HG02885 (cell line): ENCODE measurements around the gene ELMO1.

Source experiments
- ATAC-seq: cut with Tn5 transposase; IDR thresholded peaks from one replicate; pipeline ENCODE4 v1.9.1; 2021; ENCODE audit warnings: mild to moderate bottlenecking; ENCODE audit not compliant: unreplicated experiment, poor library complexity

ELMO1 gene

DNA sequence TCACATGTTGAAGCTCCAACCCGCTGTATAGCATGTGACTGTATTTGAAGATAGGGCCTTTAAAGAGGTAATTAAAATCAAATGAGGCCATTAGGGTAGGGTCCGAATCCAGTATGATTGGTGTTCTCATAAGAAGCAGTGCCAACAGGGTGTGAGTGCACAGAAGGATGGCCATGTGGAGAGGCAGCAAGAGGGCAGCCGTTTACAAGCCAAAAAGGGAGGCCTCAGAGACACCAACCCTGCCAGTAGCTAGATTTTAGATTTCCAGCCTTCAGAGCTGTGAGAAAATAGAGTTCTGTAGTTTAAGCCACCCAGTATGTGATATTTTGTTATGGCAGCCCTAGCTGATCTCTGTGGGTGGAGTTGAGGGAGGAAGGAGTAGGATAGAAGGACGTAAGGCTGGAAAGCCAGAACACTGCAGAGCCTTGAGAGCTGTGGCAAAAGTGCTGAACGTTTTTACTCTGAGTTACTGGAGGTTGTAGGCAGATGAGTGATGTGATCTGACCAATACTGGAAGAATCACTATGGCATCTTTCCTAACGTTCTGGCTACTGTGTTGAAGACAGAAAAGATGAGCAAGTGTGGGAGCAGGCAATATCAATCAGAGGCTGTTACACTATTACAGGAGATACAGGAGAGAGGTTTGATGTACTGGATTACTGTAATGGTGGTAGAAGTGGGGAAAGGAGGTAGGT, 334.9 kb downstream of the ELMO1 start:
- no peak for ATAC-seq

DNA sequence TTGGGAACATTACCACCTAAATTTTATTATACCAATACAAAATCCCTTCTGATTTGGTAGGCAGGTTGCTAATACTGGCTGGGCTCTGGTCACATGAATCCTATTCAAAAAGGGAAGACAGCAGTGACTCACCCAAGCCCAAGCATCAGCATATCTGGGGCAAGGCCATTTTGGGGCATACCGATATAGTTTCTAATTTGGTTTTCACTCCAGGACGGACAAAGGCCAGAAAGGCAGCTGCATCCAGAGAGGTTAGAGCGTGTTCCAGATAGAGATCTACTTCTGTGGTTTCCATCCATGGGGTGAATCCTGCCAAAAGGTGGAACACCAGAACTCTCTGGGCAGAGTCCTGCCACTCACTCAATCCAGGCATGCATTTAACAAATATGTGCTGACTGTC, 335.8 kb downstream of the ELMO1 start:
- ATAC-seq = no peak

DNA sequence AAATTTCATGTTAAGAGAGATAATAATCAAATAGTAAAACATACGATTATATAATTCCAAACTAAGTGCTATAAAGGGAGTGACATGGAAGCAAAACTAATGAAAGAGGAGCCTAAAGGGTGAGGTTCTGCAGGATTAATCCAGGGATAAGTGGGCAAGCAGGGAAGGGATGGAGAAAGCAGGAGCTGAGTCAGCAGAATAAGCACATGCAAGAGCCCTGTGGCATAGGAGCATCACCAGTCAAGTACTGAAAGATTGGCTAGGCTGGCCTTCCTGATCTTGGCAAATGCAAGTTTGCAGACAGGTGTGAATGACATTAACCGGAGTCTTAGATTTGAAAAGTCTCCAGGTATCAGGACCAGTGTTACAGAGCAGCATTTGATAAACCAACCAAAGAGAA, 336.4 kb downstream of the ELMO1 start:
- ATAC-seq = no peak

DNA sequence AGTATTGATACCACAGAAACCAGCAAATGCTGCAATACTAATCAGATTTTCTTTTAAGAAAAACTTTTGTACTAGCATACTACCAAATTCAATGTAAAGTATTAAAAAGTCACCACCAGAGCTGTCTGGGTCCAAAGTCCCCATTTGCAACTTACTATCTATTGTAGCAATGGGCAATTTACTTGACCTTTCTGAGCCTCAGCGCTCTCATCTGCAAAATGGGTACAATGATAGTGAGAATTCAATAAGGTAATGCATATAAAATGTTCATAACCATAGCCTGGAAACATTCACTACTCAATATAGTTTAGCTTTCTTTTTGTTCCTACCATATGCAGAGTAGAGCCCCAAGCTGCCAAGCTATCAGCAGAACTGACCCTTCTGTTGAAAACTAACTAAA, 337.2 kb downstream of the ELMO1 start:
- ATAC-seq = no peak

DNA sequence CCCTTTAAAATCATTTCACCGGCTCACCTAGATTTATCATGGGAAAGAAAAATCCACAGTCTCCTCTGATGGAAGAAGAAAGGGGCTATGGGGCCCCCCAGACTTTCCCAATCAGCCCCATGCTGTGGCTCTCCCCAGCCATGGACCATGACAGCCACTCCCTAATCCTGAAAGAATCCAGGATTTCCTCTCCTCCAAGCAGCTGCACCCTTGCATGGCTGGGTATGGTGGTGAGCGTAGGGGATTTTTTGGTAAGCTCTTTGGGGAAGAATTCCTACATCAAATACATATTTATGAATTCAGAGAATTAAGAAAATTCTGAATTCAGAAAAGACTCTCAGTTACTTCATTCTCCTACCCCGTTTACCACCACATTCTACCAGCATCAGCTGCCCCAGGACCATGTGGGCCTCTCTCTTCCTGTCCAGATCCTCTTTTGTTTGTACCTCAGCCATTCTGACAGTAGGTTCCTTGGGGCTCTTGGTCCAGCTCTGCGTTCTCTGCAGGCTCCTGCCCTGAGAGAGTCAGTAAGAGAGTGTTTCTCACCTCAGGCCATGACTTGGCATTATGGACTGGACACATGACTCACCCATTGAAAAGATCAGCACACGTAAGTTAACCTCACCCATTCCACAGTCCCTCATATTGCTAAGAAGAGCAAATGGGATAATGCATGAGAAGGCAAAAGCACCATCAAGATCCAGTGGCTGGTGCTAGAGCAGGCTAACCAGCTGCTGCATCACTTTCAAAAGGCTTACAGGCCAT, 337.8 kb downstream of the ELMO1 start:
- no peak for ATAC-seq

DNA sequence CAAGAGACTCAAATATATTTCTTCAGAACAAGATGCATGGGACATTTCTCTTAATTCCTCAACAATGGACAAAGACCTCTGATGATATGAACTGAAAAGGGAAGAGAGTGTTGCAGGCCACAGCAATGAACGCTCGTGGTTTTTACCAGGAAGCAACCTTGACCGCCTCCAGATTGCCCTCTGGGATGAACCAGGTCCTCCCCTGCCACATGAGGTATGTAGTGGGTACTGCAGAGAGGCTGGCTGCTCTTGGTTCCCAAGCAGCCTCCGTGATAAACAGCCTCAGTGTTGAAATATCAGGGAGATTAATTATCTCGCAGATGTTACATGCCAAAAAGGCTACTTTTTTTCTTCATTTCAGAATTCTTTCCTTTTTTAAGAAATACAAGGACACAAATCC, 338.8 kb downstream of the ELMO1 start:
- no peak for ATAC-seq

DNA sequence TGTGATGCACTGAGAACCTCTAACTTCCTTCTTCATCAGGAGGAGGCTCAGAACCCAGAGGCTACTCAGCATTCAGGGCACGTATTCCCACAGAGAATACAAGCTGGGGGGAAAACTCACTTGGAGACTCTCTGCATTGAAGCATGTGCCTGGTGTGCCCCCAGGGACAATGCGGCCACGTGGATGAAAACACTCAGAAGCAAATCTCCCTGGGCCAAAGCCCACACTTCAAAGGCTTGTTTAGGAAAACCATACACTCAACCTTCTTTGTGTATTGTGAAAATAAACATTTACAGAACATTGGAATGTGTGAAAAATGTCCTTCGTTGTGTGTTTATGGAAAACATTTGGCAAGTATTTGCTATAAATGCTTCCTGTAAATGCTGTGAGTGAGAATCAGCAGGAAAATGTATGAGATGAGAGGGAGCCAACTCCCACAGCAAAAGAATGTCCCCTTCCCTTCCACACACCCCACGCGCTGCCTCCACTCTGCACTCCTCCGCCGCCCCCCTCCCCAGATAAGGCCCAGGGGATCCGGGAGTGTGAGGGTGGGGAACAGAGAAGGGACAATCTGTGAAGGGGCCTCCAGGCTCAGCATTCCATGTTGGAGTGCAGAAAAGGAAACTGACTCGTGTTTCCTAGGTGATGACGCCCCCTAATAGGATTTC, 339.5 kb downstream of the ELMO1 start:
- ATAC-seq = no peak

DNA sequence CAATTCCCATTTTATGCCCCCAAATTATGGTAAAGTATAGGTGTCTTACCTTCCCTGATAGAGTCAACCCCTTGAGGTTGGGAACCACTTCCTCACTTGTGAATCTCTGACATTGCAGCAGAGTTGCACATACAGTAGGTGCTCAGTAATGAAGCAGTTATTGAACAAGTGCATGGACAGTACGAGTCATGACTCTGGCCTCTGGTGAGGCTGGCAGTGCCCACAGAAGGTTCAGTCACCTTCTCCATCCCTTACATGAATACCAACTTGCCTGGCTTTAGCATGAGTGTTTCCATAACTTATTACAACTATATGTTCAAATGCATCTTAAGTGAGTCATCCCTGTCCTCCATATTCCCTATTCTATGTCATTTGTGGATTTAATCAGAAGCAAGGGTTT, 340.0 kb downstream of the ELMO1 start:
- ATAC-seq = no peak

DNA sequence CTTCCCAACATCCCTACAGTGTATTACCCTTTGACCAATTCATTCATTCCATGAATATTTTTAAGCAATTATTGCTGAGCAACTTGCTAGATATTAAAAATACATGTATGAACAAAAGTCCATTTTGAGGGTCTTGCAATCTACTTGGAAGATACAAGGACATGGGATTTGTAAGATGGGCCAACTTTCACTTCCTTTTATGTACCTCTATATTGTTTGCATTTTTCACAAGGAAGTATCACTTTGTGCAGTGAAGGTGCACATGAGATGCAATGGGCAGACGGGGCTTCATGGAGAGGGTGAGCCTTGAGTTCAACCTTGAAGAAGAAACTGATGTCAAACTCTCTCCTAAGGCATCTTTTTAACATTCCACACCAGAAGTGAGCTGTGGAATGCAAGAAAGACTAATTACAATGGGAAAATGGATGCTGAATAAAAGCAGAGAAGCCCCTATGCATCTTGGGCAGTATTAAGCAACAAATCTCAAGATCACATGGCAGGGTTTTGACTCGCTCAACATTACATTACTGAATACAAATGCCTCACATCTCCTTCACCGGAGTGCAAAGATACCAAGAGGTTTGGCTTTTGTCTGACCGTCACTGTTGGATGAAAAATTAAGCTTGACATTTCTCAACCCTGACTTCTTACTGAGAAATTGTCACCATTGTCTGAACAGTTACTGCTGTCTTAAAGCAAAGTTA, 341.5 kb downstream of the ELMO1 start:
- no peak for ATAC-seq

DNA sequence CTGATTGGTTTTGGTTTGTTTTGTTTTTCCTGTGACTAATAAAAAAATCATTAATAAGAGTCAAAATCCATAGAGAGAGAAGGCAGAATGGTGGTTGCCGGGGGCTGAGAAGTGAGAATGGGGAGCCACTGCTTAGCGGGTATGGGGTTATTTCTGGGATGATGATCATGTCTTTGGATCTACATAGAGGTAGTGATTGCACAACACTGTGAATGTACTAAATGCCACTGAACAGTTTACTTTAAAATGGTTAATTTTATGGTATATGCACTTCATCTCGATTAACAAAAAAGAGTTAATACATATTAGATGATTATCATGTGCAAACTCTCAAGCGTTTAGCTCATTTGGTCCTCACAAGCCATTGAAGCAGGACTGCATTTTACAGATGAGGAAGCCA, 342.9 kb downstream of the ELMO1 start:
- ATAC-seq = no peak

DNA sequence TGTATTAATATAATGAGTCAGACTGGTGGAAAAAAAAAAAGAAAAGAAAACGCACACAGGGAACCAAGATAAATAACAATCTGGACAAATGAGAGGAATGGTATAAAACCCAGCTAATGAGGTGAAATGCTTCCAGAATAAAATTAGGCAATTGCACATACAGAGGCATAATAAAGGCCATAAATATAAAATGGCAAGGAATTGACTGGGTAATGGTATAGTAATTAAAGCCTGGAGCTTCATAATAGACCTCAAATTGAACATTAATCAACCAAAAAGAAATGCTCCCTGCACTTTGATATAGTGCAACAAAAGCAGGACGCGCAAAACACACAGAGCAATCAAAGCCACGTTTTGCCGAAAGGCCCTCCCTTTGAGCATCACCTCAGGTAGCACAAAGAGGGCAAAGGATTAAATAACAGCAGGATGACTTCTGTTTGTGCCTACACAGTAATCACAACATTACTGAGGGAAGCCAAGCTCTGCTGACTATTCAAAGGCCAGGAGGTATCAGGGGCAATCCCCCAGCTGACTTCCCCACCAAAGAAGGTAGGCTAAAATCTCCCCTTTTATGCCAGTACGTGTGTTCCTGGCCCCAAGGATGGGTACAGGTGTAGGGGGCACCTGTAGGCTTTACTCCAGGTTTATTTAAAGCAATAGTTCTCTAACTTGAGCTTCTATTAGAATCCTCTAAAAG, 343.7 kb downstream of the ELMO1 start:
- ATAC-seq = no peak

DNA sequence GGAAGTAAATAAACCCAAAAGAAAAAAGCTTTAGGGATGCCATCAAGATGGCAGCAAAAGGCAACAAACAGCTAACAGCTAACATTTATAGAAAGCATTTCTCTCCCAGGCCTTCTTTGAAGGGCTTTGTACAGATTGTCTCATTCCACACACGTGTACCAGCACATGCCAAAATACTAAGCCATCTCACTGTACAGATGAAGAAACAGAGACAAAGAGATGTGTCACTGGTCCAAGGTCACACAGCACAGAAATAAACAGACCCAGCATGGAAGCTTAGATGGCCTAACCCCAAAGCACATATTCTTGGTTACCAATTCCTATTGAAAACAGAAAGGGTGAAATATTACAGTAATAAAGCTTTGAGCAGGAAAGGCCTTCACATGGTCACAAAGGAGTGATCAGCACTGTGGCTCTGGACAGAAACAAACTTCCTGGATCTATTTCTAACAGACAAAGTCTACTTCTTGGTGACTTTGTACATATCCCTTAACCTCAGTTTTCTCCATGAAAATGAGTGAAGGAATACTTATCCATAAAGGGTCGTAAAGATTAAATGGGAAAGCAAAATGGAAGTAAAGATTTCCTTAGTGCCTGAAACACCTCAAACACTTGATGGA, 346.0 kb downstream of the ELMO1 start:
- no peak for ATAC-seq

DNA sequence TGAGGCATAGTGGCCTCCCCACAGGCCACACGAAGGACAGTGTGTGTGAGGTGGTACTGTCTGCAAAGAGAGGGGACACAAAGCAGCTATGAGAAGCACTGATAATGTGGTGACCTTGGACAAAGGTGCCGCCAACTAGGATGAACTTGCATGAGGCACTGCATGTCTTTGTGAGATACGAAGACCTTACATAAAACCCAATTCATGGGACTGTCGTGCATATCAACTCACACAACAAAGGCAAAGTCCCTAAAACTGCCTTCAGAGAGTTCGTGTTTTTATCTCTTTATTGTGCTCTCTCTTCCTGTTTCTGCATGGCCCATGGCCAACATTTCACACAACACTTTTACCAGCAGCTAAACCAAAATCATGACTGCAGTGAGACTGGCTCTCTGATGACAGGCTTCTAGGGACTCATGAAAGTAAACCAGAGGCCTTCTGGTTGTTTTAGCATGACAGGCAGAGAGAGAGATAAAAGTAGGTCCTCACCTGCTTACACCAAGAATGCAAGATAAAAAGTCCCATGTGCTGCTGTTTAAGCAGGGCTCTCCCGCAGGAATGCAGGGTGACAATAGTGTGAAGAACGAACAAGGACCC, 347.8 kb downstream of the ELMO1 start:
- ATAC-seq = no peak

DNA sequence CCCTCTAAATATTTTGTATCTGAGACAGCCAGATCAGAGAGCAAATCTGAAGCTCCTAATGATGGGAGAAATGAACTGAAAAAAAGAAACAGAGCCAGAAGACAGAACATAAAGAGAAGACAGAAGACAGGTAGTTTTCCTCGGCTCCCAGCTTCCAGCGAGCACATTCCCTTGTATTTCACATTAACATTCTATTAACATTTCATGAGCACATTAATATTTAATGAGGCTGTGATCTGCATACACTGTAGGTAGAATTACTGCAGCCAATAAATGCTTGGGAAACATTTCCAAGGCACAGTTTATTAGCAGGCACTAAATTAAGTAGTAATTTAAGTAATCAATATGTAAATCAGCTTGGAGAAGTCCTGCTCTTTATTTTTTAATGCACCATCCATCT, 349.9 kb downstream of the ELMO1 start:
- no peak for ATAC-seq

DNA sequence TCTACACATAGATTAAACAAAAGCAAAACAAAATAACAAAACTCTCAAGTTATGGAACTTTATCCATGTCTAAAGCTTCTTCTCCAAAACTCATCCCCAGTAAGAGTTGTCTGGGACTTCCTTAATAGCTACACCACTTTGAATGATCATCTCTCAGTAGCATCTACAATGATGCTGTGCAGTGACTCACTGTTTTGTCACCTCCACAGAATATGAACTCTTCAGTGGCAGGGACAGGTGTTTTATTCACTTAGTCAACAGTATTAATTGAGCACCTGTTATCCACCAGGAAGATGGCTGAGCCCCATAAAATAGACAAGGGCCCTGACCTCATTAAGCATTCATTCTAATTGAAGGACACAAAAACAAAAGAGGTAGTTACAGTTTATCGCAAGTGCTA, 350.7 kb downstream of the ELMO1 start:
- no peak for ATAC-seq

DNA sequence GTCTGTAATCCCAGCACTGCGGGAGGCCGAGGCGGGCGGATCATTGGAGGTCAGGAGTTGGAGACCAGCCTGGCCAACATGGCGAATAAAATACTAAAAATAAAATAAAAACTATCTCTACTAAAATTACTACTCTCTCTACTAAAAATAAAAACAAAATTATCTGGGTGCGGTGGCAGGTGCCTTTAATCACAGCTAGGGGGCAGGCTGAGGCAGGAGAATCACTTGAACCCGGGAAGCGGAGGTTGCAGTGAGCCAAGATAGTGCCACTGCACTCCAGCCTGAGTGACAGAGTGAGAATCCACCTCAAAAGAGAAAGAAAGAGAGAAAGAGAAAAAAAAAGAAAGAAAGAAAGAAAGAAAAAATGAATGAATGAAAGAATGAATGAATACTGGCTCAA, 351.4 kb downstream of the ELMO1 start:
- no peak for ATAC-seq

DNA sequence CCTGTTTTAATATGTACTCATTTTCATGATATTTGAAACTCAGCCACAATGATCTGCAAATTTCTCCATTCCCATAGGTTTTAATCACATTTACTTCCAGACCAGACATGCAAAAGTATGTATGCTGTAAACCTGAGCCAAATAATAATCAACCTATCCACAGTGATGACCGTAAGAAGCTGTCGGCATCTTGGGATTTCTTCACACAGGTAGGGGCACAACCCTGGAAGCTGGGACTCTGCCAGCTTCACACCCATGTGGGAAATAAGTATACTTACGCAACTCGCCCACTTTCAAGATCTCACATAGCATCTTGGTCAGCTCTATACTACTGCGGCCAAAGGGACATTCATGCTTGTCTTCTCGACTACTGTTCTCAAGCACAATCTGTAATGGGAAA, 352.3 kb downstream of the ELMO1 start:
- no peak for ATAC-seq

DNA sequence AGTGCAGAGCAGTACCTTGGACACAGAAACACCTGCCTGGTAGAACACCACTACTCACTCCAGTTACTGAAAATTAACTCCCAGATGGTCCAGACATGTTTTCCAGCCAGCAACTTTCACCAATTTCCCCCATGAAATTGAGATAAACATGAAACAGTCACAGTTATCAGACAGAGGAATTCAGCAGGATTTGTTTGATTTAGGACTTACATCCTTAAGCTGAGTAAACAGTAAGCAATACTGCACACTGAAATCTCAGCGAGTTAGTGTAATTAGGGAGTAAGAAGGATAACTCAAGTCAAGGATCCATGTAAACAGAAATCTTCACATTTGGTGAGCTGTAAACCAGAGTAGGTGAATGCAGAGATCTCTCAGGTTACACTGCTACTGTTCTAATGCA, 353.5 kb downstream of the ELMO1 start:
- no peak for ATAC-seq

DNA sequence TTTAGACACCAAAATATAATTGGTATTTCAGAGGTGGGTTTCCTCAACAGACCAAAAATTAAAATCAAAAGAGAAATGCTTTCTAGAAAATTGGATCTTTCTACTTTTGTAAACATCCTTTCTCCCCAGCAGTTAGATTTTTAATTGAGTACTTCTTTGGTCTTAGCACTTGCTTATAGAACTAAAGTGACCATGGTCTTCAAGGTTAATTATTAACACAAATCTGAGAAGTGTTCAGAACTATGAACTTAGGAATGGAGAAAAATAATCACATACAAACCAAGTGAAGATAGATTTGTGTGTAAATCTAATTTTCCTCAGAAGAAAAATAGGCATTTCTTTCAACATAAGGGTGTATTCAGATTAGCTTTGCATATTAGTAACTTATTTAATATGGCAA, 355.4 kb downstream of the ELMO1 start:
- no peak for ATAC-seq

DNA sequence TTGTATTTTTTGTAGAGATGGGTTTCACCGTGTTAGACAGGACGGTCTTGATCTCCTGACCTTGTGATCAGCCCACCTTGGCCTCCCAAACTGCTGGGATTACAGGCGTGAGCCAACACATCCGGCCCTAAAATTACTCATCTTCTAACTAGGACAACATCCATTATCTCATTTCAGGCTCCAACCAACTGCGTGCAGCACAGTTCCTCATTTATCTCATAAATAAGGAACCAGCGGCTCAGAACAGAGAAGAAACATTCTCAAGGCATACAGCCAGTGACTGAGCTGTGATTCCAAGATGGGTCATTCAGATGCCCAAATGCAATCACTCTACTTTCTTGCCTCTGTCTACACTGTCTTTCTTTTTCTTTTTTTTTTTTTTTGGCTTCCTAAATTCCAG, 356.1 kb downstream of the ELMO1 start:
- ATAC-seq = no peak
